ENCODE results near the gene TNFRSF4. TPM values are rescaled to one million over a fixed set of nuclear protein-coding genes. Genes with fewer than 3 reads are reported as not detected.

TNFRSF4 gene
- total and polyA plus RNA-seq, 2 of the 13 experiments (the other 11 are each of a cell fraction or from before 2014, with no cell fraction given), result not detected

- TF ChIP-seq CTCF (CRISPR knock-in tag; IDR thresholded peaks at IDR 0.05) (0 out of 2 replicates have a peak, but pooled peaks have one; percentile 7), ZNF18 (CRISPR knock-in tag; IDR thresholded peaks at IDR 0.05; ENCODE audit: insufficient replicate concordance) (peak; percentile 37), ZNF800 (CRISPR knock-in tag; IDR thresholded peaks at IDR 0.05) (peak; percentile 71), PRPF4 (IDR thresholded peaks at IDR 0.05; ENCODE audit: low read depth, low read length, poor library complexity, severe bottlenecking) (no peak), ZFY (CRISPR knock-in tag; IDR thresholded peaks at IDR 0.05) (peak; percentile 72), ZNF24 (IDR thresholded peaks at IDR 0.05) (no peak), ZNF563 (CRISPR knock-in tag; IDR thresholded peaks at IDR 0.05) (peak; percentile 73; the same call in 1 of the 2 replicates), PCBP1 (IDR thresholded peaks at IDR 0.05; ENCODE audit: borderline replicate concordance, low read depth, low read length) (no peak), ZNF724P (CRISPR knock-in tag; IDR thresholded peaks at IDR 0.05; ENCODE audit: borderline replicate concordance) (0 out of 2 replicates have a peak, but pooled peaks have one; percentile 22), AGO1 (IDR thresholded peaks at IDR 0.05; ENCODE audit: low read depth, low read length, poor library complexity, severe bottlenecking) (peak; percentile 17), GABPB1 (CRISPR knock-in tag; IDR thresholded peaks at IDR 0.05) (peak; percentile 58; the same call in 1 of the 2 replicates), MED1 (CRISPR knock-in tag; IDR thresholded peaks at IDR 0.05) (no peak; the same call in 1 of the 2 replicates), ZNF652 (CRISPR knock-in tag; IDR thresholded peaks at IDR 0.05; ENCODE audit: borderline replicate concordance, low read depth) (no peak), CBFB (CRISPR knock-in tag; IDR thresholded peaks at IDR 0.05) (peak; percentile 42; the same call in 1 of the 2 replicates), ZNF703 (CRISPR knock-in tag; IDR thresholded peaks at IDR 0.05; ENCODE audit: borderline replicate concordance) (peak; percentile 65), MYC (CRISPR knock-in tag; IDR thresholded peaks at IDR 0.05; ENCODE audit: borderline replicate concordance) (no peak), ZNF768 (CRISPR knock-in tag; IDR thresholded peaks at IDR 0.05) (peak; percentile 43; the same call in 1 of the 2 replicates), ZNF704 (CRISPR knock-in tag; IDR thresholded peaks at IDR 0.05; ENCODE audit: borderline replicate concordance) (no peak), RFX1 (IDR thresholded peaks at IDR 0.05) (no peak), FOSL1 (CRISPR knock-in tag; IDR thresholded peaks at IDR 0.05; ENCODE audit: borderline replicate concordance) (peak; percentile 8; the same call in 1 of the 2 replicates), RXRA (CRISPR knock-in tag; IDR thresholded peaks at IDR 0.05) (peak; percentile 37; the same call in 1 of the 2 replicates), KMT2A (CRISPR knock-in tag; IDR thresholded peaks at IDR 0.05) (0 out of 2 replicates have a peak, but pooled peaks have one; percentile 18)
These were observed 49.1 kb downstream of the TNFRSF4 start (continued) for GRCh38 chr1:1164701-1165451.
